ELF-1 (cell line): ENCODE measurements around the gene ZNF813.

ENCODE experiments used
- DNase-seq: peaks from one replicate; pipeline ENCODE4 v3.0.0-alpha.2; 2016; ENCODE audit warnings: low read depth, low spot score

The ZNF813 gene

GRCh38 chr19:53520547-53521372, 53.2 kb downstream of the ZNF813 start:
- peak; percentile 99 for DNase-seq

DNA sequence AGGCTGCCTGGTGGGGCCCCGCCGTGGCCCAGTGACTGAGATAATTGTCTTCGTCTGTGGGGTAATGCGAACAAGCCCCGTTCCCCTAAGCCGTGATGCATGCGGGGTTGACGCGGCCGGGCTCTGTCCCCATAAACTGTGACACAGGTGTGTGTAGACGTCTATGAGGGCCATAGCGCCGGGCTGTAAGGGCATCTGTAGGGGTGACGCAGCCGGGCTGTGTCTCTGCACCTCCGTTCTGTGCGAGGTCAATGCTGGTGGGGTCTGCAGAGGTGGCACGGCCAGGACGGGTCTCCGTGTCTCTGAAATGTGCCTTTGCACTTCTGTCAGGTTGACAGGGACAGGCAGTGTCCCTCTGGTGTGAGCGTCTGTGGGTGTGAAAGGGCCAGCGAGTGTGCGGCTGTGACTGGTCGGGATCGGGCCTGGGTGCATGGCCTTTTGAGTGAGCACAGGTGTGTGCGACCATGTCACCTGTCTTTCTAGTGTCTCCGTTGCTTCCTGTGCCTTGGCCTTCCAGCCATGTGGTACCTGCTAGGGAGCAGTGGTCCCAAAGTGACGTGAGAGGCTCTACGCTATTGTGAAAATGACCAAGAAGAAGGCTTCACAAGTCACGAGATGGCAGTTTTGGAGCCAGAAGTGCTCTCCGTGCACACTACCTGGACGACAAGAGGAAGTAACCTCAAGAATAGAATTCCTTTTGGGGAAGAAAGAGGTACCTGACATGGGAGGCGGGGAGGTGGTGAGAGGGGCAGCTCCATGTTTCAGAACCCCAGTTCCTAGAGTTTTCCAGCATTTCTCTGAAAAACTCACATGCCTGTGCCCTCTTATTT, 54.1 kb downstream of the ZNF813 start:
- DNase-seq, result peak; percentile 23

GRCh38 chr19:53525922-53526321, 58.4 kb downstream of the ZNF813 start:
- no peak for DNase-seq

- DNase-seq, result no peak
These were observed 63.1 kb downstream of the ZNF813 start for GRCh38 chr19:53530622-53531021.

DNA sequence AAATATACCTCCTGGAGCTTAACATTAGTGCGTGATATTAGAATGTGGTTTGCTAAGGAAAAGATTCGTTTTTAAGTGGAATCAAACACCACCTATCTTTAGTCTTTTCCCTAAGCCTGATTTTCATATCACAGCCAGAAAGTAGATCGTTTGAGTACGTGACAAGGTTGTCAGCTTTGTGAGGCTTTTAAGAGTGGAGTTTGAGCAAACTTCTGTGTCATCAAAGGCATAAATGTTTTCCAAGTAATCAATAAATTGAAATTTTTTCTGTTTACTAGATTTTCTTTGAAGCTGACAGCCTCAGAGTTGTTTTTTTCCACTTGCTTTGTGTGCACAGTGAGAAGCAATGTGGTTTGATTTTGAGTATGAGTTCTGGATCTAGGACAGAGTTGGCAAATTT, 63.9 kb downstream of the ZNF813 start:
- no peak for DNase-seq

DNA sequence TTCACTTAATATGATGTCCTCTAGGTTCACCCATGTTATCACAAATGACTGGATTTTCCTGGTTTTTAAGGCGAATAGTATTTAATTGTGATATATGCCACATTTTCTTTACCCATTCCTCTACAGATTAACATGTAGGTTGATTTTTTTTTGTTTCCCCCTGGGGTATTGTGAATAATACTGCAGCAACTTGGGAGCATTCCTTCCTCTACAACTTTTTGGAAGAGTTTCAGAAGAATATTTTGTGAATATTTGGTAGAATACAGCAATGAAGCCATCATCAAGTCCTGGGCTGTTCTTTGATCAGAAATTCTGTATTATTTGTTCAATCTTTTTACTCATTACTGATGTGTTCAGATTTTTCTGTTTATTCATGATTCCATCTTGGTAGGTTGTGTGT, 64.8 kb downstream of the ZNF813 start:
- no peak for DNase-seq

DNA sequence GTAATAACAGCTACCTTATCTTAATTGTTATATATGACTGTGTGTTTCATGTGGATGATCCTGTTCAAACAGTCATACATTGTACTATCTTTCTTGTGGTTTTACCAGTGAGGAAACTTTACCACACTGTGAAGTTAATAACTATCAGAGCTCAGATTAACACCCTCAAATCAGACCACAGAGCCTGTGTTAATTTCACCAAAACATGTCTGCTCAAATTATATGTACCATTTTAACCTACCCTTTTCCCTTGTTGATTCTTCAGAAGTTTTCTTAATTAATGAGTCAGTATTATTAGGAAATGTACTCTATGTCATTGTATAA, 68.7 kb downstream of the ZNF813 start:
- DNase-seq, result no peak

GRCh38 chr19:53537121-53537520, 69.6 kb downstream of the ZNF813 start:
- DNase-seq, result no peak

- DNase-seq, result peak; percentile 78
These were observed 70.2 kb downstream of the ZNF813 start, which contains the start of gene ZNF331 for GRCh38 chr19:53537521-53538377. Gene ZNF331, plus strand, starts transcription at chr19:53538145. Its CDS starts 31,232 bp downstream, at chr19:53569377.

DNA sequence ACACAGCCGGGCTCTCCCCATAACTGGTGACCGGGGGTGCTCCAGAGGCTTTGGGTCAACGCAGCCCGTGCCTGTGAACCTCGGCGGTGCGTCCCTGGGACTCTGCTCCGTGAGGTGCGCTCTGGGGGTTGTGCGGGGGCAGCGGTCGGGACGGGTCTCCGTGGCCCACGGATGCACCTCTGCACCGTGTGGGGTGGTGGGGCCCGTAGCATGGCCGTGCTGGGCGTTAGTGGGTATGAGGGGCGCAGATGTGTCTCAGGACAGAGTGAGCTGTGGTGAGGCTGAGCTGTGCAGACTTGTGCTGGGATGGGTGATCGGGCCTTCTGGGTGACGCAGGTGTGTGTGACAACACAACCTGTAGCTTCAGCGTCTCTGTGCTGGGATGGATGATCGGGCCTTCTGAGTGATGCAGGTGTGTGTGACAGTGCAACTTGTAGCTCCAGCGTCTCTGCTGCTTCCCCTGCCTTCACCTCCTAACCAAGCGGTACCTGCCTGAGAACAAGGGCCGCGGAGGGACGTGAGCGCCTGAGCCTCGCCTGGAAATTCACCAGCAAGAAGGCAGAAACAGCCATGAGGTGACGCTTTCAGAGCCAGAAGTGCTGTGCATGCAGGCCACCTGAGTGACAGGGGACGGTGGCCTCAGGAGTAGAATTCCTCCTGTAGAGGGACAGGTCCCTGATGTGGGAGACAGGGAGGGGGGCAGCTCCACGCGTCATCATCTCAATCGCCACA, 71.0 kb downstream of the ZNF813 start:
- DNase-seq, result peak; percentile 14

DNA sequence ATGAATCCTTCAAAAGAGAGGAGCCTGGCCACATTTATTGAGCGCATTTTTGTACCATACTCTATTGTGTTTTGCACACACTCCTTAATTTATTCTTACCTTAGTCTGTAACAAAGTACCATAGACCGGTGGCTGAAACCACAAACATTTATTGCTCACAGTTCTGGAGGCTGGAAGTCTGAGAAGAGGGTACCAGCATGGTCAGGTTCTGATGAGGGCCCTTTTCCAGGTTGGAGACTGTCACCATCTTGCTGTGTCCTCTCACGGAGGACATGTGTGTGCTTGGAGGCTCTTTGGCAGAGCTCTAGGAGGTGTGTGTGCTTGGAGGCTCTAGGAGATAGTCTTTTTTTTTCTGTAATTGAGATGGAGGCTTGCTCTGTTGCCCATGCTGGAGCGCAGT, 72.6 kb downstream of the ZNF813 start:
- no peak for DNase-seq

GRCh38 chr19:53541971-53542370, 74.4 kb downstream of the ZNF813 start:
- no peak for DNase-seq

- DNase-seq, result peak; percentile 13
These were observed 77.9 kb downstream of the ZNF813 start for GRCh38 chr19:53545271-53546065.
